NK-92 treated with Interleukin-12 subunit alpha and Interleukin-12 subunit beta, amount 100 ng/mL, for 24 hours (cell line): ENCODE results near the gene HSD17B13.
"Not testable (repeated sequence)": the region's sequence is repeated elsewhere in the genome, so short reads cannot be mapped to it uniquely, and the experiment has no call there.

Experiments
- DNase-seq: peaks from one replicate; lab custom pipeline; 2025; lab: John Stamatoyannopoulos, UW

The HSD17B13 gene

DNA sequence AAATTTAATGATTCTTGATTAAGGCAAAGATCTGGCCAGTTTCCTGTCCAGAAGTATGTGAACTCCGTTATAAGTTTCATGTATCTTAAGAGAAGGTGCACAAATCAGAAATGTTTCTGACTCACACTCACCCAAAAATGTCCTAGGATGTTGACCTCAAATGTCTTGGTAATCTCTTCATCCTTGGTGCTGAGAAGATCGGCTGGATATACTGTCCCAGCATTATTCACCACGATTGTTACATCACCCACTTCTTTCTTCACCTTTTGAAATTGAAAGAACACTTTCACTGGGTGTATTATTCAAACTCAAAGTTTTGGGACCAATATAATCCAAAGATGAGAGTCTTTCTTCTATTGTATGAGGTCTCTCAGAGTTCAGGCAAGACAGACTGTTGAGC is 5.7 kb downstream of the HSD17B13 start:
- no peak for DNase-seq

DNA sequence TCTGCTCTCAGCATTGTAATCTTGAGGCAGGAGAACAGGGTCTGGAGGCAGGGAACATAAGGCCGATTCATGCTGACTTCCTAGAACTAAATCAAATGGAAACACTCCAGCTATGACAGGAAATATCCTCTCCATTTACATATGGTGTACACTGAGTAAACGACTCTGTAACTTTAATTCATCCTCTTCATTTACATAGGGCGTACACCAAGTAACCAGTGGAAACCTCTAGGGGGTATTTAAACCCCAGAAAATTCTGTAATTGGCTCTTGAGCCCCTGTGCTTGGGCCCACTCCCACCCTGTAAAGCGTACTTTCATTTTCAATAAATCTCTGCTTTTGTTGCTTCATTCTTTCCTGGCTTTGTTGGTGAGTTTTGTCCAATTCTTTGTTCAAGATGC is 7.7 kb downstream of the HSD17B13 start:
- not testable (repeated sequence) for DNase-seq

DNA sequence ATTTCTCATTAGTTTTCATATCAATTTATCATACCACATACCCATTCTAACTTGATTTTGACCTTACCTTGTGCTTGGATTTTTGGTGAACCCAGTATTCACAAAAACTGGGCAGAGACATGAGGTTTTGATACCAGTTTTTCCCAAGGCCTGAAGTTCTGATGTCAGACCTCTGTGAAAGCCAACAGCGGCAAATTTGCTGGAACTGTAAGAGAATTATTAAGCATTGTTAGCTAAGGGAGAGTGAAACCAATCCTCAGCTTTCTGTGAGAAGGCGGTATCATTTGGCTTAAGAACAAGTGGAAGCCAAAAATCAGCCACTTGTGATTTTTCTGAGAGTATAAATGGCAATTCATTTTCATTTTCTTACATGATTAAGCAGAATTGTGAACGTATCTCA is 8.9 kb downstream of the HSD17B13 start:
- DNase-seq = no peak

DNA sequence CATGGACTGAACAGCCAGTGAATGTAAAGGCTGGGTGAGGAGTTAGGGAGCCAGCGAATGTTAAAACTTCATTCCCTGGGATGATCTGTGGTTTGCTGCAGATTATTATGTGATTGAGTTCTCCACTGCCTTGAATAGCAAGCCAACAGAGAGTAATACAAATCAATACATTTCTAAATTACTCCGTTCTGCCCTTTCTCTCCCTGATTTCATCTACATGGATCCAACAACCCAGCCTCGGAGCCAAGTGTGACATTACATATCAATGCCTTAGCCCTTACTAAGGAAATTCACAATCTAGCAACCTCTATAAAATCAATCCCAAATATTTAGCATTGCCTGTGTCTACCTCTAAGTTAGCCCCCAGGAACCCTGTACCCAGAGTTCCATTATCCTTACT is 11.0 kb downstream of the HSD17B13 start:
- no peak for DNase-seq

DNA sequence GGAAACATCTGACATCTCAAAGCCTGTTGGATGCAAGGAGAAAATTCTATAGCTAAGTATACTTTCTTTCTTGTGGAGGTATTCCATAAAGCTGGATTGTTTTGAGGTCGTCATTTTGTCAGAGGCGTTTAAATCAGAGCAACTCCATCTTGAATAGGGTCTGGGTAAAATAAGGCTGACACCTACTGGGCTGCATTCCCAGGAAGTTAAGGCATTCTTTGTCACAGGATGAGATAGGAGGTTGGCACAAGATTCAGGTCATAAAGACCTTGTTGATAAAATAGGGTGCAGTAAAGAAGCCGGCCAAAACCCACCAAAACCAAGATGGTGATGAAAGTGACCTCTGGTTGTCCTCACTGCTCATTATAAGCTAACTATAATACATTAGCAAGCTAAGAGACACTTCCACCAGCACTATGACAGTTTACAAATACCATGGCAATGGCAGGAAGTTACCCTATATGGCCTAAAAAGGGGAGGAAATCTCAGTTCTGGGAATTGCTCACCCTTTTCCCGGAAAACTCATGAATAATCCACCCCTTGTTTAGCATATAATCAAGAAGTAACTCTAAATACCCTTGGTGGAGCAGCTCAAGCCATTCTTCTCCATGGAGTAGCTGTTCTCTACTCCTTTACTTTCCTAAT is 11.9 kb downstream of the HSD17B13 start:
- no peak for DNase-seq

DNA sequence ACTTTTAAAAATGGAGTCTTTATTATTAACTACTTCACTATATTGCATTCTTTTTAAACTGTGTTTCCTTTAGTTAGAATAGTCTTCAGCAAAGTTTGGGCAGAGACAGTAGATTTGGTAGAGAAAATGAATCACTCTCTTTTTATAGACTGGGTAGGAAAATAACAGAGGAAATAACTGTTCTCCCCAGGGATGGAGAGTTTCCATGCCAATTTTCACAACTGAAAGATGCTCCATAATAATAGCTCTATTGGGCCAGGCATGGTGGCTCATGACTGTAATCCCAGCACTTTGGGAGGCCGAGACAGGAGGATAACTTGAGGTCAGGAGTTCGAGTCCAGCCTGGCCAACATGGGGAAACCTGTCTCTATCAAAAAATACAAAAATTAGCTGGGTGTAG is 13.1 kb downstream of the HSD17B13 start:
- DNase-seq = no peak

DNA sequence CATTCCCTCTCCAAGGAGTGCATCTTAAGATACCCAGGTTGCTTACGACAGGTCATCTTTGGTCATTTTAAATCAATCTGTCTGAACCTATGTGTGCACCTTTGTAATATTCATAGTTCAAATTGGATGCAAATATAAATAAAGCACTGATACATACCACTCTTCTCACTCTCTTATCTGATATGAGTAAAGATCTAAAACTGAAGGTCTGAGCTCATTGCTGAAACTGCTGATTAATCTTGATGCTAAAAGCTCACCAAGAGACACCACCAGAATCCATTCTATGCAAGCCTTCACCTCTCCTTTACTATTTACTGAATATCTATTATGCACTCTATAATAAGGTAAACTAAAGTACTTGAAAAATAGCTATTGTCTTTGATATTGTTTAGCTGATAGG is 16.6 kb downstream of the HSD17B13 start:
- DNase-seq = no peak

DNA sequence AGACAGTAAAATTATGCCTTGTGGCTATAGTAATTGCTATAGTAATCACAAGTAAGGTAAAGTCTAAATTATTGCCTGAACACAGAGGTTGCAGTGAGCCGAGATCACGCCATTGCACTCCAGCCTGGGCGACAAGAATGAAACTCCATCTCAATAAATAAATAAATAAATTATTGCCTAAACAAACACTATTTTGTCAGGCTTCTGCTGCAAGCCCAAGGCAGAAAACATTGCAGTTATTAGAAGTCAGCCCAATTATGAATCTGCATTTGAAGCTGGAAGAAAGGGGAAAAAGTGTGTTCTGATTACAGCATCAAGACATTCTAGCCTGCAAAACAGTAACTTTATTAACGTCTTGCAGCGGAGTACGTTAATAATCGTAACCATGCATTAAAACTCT is 17.1 kb downstream of the HSD17B13 start:
- DNase-seq = no peak

DNA sequence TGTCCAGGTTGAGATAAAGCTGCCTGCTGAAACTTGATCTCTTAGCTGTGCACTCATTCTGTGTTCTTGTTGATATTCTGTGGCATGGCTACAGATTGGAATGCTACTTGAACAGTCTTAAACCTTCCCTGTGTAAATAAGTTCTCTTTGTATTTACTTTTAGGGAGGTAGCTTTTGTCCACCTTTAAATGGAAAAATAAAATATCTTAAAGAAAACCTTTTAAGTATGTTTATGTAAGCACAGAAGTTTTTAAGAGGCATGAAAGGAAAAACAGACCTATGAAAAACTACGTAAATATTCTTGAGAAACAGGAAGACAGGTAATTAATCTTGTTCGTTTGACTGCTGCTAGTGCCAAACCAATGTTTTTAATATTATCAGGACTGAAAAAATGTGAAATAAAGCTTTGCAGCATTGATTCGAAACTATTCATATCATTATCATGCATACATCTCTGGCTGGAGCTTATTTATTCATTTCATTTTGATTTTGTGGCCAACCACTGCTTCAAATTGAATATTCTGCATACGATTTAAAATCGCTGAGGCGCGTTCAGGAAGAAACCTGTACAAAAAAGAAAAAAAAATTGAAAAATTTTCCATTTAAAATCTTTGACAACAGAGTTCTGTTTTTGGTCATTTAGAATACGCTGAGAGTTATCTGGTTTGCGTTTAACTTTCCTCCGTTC is 17.8 kb downstream of the HSD17B13 start:
- no peak for DNase-seq

DNA sequence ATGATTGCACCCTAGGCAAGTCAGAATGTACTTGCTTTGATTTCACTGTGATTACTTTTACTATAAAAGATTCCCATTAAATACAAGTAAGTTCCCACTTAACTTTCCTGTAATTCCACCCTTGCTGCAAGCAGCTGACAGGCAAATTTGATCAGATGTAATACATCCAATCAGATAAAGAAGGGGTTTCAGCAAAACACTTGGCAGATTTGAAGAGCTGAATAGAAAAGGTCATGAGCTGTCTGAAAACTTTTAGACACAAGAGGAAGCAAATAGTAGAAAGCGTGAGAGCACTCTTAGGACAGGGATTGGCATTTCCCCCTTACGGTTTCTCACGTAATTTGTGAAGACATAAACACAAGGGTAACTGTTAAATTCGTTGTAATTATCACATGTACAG is 22.8 kb downstream of the HSD17B13 start:
- DNase-seq = no peak

DNA sequence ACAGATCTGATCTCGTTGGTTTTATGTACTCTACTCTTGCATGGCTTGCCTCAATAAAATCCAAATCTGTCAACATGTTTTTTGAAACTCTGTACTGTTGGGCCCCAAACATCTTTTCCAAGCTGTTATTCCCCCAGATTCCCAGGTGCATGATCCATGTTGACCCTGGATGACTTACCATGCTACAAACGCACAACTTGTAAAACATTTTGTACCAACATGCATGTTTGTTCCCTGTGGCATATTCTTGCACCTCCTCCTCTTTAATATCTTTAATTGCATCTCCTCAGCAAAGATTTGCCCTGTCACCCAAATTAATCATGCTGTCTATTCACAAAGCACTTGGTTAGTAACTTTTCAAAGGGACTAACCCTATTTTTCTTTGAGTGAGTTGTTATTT is 24.3 kb downstream of the HSD17B13 start:
- no peak for DNase-seq

DNA sequence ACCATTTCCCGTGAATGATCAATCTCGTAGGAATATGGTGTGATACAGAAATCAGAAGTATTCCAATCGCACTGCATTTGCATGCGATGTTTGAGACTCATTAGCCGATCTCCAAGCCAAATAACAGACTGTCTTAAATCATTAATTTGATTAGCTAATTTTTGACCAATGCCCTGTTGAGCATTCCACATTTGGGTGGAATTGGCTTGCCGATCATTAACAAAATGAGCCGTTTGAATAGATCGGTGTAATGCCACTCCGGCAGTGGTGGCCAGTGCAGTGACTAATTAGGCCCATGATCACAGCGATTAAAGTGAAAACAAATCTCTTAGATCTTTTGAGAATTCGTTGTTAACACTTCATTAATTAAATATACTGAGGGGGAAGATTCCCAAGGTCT is 27.8 kb downstream of the HSD17B13 start:
- not testable (repeated sequence) for DNase-seq

DNA sequence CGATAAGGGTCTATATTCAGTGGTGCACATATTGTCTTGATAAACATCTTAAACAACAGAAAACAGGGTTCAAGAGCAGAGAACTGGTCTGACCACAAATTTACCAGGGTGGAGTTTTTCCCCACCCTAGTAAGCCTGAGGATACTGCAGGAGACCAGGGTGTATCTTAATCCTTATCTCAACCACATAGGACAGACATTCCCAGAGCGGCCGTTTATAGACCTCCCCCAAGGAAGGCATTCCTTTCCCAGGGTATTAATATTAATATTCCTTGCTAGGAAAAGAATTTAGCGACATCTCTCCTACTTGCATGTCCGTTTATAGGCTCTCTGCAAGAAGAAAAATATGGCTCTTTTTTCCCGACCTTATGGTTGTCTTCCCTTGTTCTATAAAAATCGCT is 28.8 kb downstream of the HSD17B13 start:
- DNase-seq = not testable (repeated sequence)

DNA sequence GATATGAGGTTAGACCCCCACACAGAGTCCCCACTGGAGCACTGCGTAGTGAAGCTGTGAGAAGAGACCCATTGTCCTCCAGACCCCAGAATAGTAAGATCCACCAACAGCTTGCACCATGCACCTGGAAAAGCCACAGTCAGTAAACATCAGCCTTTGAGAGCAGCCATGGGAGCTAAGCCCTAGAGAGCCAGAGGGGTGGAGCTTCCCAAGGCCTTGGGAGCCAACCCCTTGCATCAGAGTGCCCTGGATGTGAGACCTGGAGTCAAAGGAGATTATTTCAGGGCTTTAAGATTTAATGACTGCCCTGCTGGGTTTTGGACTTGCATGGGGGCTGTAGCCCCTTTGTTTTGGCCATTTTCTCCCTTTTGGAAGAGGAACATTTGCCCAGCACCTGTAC is 35.7 kb downstream of the HSD17B13 start:
- no peak for DNase-seq

DNA sequence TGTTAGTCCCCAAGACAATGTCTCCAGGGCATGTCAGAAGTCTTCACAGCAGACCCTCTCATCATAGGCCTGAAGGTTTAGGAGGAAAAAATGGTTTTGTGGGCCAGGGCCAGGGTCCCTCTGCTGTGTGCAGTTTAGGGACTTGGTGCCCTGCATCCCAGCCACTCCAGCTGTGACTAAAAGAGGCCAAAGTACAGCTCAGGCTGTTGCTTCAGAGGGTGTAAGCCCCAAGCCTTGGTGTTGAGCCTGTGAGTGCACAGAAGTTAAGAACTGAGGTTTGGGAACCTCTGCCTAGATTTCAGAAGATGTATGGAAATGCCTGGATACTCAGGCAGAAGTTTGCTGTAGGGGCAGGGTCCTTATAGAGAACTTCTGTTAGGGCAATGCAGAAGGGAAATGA is 38.4 kb downstream of the HSD17B13 start:
- DNase-seq = not testable (repeated sequence)

DNA sequence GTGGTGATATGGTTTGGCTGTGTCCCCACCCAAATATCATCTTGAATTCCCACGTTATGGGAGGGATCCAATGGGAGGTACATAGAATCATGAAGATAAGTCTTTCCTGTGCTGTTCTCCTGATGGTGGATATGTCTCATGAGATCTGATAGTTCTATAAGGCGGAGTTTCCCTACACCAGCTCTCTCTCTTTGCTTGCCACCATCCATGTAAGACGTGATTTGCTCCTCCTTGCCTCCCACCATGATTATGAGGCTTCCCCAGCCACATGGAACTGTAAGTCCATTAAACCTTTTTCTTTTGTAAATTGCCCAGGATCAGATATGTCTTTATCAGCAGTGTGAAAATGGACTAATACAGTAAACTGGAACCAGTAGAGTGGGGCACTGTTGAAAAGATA is 39.5 kb downstream of the HSD17B13 start:
- no peak for DNase-seq

DNA sequence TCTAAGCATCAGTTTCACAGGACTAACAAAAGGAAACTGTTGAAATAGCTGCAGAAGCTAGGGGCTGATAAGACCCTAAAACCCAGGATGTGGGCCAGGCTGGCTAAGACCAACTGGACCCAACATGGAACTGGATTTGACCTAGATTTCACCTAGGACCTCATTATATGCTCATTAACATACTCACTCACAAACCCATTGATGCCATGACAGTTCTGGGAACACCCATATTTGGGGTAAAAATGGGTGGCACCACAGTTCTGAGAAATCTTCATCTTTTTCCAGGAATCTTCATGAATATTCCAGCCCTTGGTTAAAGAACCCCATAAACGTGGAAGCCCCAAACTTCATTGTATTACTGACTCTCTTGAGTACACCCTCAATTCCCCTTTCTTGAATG is 41.1 kb downstream of the HSD17B13 start:
- no peak for DNase-seq

DNA sequence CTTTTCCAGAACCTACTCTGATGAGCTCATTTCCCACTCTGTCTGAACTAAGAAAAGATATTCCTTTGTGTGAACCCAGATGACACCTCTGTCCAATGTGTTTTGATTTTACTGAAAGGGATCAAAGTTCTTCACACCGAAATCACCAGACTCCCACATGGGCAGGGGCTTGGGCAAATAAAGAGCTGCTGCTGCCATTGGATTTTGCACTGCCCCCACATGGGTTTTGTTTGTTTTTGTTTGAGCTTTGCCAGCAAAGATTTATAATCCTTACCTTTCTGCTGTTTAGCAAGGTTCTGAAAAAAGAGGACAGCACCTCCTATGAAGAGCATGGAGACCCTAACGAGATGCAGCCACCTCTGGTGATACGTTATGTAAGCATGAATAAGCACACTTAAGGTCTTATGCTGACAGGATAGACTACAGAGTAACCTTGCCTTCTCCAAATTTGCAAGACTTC is 44.3 kb downstream of the HSD17B13 start:
- DNase-seq = no peak

DNA sequence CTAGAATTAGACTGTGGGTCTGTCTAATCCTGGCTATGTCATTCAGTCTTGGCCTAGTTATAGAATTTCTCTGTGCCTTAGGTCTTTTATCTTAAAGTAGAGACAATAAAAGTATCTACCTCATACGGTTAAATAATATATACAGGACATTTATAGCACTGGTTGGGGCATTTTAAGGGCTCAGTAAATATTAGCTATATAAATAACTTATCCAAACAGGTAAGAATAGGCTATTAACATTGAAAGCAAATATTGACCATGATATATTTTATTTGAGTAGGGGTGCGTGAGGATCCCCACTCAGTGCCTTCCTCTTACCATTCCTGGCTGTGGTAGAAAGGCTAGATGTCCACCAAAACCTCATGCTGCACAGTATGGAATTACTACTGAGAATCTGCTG is 47.4 kb downstream of the HSD17B13 start:
- no peak for DNase-seq

DNA sequence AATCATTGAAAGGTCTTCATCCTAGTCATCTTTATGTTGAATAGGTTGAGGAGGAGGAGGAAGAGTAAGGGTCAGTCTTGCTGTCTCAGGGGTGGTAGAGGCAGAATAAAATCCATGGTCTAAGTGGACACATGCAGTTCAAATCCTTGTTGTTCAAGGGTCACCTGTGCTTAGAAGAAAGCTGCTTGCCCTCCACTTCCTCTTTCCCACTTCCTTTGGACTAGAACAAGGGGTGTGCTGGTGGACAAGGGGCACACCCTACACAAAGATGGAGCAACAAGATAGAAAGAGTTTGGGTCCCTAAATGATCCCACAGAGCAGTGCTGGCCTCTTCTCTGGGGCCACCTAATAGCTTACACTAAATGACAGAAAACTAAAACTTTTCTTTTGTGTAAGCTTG is 47.9 kb downstream of the HSD17B13 start:
- no peak for DNase-seq

DNA sequence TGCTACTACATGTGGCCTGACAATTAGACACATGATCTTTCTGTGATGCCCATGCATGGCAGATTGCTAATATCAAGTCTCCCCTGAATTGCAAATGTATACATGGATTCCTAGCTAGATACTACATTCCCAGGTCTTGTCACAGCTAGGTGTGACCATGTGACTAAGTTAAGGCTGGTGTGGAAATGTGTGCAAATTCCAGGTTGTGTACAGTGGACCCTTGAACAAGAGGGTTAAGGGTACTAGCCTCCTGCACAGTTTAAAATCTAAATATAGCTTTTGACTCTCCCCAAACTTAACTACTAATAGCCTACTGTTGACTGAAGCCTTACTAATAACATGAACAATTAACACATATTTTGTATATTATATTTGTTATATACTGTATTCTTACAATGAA is 48.4 kb downstream of the HSD17B13 start:
- no peak for DNase-seq

DNA sequence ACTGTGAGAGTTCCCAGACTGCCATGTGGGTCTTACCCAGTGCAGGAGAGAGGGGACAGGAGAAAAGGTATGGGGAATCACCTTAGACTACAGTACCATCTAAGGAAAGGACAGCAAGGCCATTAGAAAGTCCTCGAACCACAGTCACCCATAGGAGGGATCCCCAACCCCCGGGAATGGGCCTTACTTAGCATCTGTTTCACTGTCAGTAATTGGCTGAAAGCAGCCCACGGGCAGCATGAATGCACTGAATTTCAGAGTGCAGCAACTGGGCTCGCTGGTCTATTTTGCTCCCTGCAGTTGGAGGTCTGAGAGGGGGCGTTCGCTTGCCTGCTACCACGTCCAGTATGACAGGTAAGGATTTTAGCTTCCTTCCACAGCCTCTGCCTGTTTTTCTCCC is 51.9 kb downstream of the HSD17B13 start:
- DNase-seq = no peak

DNA sequence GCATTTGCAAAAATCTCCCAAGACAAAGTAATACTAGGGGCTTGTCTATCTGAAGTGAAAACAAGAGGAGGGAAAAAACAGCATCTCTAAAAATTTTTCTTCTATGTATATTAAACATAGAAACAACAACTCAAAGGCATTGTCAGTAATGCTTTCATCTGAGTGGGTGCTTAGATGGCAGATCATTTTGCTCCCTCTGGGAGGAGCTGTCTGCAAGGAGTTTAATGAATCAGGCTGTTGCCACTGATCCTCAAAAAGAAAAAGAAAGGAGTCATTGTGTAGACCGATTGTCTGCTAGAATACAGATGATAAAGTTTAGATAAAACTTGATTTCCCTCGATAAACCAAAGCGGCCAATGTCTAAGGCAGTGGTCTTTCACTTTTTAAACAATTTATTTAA is 52.5 kb downstream of the HSD17B13 start:
- DNase-seq = no peak

DNA sequence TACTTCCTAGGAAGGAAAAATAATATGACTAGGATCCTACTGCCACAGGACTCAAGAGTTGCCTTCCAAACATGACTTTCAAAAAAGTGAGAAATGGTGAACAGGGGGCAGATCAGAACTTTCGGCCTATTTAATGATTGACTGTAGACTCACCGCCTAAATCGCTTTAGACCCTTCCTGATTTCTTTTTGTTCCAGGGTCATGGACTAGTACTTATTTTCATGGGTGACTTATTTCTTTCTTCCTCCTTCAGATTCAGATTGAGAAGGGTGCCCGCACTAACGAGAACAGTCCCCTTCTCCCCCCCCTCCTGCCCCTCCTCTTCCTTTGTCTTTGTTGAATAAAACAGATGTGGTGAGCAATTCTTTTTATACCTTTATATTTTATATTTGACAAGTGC is 54.3 kb downstream of the HSD17B13 start:
- no peak for DNase-seq
